ENCODE data around the gene ST6GALNAC4.
"Not testable (repeated sequence)": the region's sequence is repeated elsewhere in the genome, so short reads cannot be mapped to it uniquely, and the experiment has no call there.

Gene ST6GALNAC4

DNA sequence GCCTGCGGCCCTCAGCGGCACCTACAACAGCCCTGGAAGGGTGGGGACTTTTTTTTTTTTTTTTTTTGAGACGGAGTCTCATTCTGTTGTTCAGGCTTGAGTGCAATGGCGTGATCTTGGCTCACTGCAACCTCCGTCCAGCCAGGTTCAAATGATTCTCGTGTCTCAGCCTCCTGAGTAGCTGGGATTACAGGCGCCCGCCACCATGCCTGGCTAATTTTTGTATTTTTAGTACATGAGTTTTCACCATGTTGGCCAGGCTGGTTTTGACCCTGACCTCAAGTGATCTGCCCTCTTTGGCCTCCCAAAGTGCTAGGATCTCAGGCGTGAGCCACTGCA lies 46.7 kb downstream of the ST6GALNAC4 start:
- DNase-seq (ENCODE audit: low spot score): not testable (repeated sequence)

DNA sequence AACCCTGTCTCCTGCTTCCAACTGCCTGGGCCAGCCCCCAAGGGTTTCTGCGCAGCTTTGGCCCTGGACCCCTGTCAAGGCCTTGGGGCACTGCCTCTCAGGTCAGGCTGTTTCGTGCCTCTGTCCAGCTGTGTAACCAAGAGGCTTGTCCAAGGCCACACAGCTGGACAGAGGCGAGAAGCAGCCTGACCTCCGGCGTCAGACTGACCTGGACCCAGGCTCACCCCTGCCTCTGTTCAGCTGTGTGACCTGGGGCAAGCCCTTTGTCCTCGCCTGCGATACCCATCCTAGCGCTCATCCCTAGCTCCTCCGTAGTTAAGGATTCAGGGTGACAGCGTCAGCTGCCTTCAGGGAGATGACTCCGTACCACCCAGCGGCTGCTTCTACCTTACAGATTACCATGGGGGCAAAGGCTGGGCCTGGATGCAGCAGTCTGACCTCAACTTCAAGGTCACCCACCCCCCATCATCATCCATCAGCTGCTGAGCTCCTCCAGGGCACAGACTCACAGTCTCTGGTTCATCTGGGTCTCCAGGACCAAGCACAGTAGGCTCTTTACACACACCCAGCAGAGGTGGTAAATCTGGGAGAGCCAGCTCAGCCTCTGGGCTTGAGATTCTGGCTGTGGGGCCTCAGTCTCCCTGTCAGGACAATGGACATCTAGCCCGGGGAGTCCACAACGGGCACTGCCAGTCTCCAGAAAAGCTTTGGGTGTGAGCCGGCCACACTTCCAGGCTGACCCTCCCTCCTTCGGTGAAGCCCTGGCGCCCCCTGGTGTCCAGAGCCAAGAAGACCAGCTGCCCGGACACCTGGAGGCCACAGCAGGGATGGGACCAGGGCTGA lies 47.3 kb downstream of the ST6GALNAC4 start:
- peak; percentile 82 for DNase-seq (ENCODE audit: low spot score)

DNA sequence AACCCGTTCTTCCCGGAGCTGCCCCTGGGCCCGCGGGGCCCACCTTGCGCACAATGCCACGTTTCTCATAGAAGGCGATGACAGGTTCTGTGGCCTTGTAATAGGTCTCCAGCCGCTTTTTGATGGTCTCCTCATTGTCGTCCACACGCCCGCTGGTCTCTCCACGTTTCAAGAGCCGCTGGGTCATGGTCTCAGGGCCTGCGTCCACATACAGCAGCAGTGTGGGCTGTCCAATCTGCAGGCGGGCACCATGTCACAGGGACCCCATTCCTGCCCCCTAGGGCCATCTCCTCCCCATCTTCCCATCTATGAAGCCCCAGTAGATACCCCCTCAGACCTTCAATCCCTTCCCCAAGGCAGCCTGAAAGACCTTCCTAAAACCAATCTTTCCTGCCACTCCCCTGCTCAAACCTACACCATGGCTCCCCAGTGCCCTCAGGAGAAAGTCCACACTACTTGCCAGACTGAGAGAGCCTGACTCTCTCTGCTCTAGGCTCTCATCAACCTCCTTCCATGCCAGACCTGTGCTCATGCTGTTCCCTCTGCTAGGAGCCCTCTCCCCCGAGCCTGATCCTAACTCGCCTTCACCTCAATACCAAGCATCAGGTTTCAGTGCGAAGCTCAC lies 48.5 kb downstream of the ST6GALNAC4 start:
- no peak for DNase-seq (ENCODE audit: low spot score)

DNA sequence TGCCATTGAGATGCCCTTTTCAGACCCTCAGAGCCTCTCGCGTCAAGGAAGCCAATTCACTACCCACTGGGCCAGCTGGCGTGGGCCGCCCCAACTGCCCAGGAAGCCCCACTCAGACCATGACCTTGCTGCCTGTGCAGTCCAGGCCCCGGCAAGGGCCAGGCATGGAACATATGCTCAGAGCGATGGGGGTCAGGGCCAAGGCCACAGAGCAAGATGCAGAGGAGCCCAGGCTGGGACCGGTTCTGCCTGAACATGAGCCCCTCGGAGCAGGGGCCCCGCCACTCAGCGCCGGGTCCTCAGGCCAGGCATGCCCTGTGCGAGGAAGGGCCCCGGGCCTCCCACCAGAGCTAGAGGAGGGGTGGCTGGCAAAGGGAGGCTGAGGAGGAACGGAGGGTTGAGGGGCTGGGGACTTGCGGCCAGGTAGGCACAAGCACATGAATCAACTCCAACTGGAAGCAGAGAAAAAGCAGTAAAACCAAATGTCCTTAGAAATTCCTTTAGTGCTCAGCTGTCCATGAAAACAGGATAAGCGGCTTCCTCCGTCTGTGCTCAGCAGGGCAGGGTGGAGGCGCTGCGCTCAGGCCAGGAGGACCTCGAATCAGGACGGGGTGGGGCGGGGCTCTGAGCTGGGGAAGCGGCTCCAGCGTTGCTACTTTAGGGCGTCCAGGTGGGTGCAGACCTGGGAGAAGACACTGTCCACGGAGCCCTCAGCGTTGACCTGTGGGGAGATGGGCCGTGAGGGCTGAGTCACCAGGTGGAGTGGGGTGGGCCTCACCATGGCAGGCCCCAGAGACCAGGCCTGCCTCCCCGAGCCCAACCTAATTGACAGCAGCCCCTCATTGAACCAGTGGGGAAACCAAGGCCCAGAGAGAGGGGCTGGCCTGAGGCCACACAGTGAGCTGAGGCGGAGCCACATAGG lies 49.2 kb downstream of the ST6GALNAC4 start:
- DNase-seq (ENCODE audit: low spot score): no peak

DNA sequence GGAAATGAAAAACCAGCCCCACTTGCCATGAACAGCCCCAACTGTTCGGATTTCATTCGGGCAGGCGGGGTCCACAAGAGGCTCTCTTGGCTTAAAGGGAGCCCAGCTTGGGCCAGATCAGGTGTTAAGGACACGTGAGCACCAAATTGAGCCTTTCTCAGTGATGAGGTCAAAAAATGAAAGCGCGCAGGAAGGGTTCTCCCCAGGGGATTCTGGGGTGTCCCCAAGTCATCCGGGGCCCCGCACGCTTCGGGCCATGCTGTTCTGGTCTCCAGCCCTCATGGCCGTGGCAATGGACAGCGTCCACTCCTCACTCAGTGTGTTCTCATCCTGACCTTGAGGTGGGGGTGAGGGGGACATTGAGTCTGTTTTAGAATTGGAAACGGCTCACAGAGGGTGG lies 50.3 kb downstream of the ST6GALNAC4 start:
- DNase-seq (ENCODE audit: low spot score): no peak

DNA sequence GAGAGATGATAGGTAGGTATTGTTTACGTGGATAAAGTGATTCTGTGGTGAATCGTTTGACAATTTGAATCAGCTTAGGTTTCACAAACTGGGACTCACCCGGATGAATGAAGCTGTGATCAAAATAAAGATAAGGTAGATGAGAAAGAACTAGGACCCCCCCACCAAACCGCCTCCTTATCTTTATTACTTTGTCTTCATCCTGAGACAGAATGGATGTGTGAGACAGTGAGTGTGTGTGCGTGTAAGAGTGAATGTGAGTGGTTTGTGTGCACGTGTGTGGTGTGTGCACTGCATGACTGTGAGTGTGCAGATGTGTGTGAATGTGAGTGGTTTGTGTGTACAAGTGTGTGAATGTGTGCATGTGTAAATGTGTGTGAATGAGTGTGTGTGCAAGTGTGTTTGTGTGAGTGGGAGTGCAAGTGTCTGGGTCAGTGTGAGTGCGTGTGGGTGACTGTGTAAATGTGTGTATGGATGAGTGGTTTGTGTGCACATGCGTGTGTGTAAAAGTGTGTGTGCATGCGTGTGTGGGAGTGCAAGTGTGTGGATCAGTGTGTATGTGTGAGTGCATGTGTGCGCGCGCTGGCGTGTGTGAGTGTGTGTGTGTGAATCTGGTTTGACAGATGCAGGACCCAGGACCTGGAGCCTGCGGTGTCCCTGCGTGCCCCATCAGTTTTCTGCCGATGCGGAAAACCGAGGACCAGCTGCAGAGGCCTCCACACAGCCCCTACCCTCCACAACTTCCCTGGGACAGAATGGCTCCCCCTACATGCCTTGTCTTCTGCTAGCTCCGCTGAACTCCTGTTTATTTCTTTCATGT lies 51.0 kb downstream of the ST6GALNAC4 start:
- DNase-seq (ENCODE audit: low spot score): peak; percentile 12

DNA sequence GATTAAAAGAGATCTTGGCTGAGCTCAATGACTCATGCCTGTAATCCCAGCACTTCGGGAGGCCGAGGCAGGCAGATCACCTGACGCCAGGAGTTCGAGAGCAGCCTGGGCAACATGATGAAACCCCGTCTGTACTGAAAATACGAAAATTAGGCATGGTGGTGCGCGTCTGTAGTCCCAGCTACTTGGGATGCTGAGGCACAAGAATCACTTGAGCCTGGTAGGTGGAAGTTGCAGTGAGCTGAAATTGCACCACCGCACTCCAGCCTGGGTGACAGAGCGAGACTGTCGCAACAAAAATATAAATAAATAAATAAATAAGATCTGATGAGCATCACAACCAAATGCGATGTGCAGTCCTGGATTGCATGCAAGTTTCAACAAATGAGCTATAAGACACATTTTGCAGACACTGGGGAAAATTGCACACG lies 53.6 kb downstream of the ST6GALNAC4 start:
- no peak for DNase-seq (ENCODE audit: low spot score)

DNA sequence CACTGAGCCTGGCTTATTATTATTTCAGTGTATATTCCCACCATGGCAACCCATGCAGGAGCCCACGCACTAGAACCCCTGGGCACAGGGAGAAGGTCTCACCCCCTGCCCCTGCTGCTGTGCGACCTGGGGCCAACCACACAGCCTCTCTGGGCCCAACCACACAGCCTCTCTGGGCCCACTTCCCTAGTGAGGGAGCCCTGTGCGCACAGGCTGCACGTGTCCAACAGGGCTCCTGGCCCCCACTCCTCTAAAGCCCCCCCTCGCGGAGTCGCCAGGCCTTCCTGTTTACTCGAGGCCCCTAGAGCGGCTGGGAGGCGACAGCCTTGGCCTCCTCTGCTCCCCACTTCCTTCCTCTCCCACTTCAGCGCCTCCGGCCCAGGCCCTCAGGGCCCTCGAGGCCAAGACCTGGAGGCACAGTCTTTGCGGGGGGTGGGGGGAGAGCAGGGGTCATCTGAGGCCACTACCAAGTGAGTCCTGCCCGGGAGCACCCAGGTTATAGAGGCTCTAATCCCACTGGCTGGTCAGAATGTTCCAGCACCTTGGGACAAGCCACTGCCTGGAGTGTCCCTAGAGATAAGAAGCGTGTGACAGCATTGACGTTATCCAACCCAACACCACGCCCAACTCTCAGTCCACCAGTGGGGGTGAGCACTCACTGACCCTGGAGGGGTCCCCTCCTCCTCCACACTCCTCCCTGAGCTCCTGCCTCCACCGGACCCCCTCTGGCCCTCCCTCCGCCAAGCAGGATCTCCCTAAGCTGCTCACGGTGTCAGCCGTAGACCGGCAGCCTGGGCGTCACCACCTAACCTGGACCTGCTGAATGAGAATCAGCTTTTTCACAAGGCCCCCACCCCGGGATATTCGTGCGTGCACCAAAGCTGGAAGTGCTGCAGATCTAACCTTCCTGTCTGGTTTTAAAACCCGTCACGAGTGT lies 54.5 kb downstream of the ST6GALNAC4 start:
- DNase-seq (ENCODE audit: low spot score): peak; percentile 37

DNA sequence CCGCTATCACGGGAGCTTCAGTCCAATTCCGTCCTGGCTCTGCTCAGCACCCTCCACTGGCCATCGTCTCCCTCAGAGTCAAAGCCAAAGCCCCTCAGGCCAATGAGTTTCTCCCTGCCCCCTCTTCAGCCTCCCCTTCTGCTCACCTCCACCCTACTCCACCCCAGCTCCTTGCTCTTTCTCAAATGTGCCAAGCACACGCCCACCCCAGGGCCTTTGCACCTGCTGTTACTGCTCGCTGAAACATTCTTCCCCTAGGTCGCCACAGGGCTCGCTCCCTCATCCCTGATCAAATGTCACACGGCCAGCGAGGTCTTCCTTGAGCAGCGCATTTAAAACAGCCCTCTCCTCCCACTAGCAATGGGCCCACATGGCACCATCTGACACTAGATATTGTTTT lies 56.1 kb downstream of the ST6GALNAC4 start:
- no peak for DNase-seq (ENCODE audit: low spot score)

DNA sequence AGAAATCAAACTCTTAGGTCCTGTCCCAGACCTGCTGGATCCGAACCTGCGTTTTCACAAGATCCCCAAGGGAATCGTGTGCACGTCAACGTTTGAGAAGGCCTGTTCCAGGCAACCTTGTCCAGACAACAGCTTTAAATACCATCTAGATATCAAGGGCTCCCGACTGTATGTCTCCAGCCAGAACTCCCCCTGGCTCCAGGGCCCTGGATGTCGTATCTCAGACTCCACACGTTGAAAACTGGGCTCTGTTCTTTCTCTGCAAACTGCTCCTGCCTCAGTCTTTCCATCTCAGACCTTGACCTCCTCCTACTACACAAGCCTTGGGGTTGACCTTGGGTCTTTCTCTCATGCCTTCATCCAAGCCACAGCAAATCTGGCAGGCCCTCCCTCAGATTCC lies 56.6 kb downstream of the ST6GALNAC4 start:
- DNase-seq (ENCODE audit: low spot score): no peak

DNA sequence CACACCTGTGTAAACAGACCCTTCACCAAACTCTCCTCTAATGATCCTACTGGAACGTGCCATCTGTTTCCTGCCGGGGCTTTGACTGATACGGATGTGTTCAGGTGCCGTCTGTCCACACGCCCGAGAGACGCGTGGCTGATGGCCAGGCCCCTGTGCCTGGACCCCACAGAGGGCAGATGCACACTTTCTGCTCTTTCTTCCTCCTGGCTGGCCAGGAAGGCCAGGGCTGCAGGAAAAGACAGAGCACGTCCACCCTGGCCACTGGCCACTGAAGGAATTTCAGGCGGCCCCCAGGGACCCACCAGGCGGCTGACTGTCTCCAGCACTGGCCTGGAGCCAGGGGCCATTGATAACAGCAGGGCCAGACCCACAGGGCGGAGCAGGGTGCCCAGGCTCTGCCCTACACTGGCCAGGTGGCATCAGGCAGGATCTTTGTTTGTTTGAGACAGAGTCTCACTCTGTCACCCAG lies 58.8 kb downstream of the ST6GALNAC4 start:
- DNase-seq (ENCODE audit: low spot score): no peak

Data from CD4-positive, alpha-beta T cell treated with Interleukin-2 at 100 ng/mL for 4 hours (primary cell).